ENCODE data around the gene PARD3B.

GRCh38 chr2:205280596-205281236 is 735.4 kb downstream of the PARD3B start:
- no peak for TF ChIP-seq CTCF (IDR thresholded peaks at IDR 0.05)
- no peak for TF ChIP-seq POLR2A (IDR thresholded peaks at IDR 0.05)
